Middle frontal gyrus (tissue), 1 donor: Measurements from ENCODE around the gene SLC10A3.

Experiments used
- DNase-seq: peaks from one replicate; pipeline ENCODE4 v3.0.0-alpha.2; 2015; ENCODE audit warnings: low spot score; ENCODE audit errors: extremely low spot score

SLC10A3 gene

GRCh38 chrX:154441564-154441963 lies 48.9 kb downstream of the SLC10A3 start:
- no peak for DNase-seq

- no peak for DNase-seq
Observed at GRCh38 chrX:154440623-154441357, 49.6 kb downstream of the SLC10A3 start.

- DNase-seq = no peak
Observed at GRCh38 chrX:154439841-154440240, 50.6 kb downstream of the SLC10A3 start.

GRCh38 chrX:154437971-154438893 lies 52.2 kb downstream of the SLC10A3 start:
- no peak for DNase-seq
